H1 (cell line): Measurements from ENCODE around the gene ADAMTS13. TPM values are rescaled to one million over a fixed set of nuclear protein-coding genes. Genes with fewer than 3 reads are reported as not detected.

Source experiments
- CTCF ChIA-PET: fragments of 300-600 bp; sonication (Branson Sonifier 250); formaldehyde crosslinking; loops from one replicate; lab custom pipeline; 2021; ENCODE audit not compliant: partially characterized antibody; lab: Charles Lee
- POLR2A ChIA-PET: fragments of 300-600 bp; sonication (Branson Sonifier 250); formaldehyde crosslinking; loops from one replicate; lab custom pipeline; 2021; ENCODE audit warnings: inconsistent platforms; ENCODE audit not compliant: partially characterized antibody; lab: Charles Lee
- DNase-seq, 2 experiments: peaks; one replicate each; pipeline versions ENCODE4 v3.0.0 to v3.0.0-alpha.2; 2010 to 2022; ENCODE audit warnings: low spot score in 2 of 2, low read depth in 1 of 2, mixed read lengths in 1 of 2
- FAIRE-seq: peaks from 2 replicates; lab custom pipeline; 2011; peaks lifted over from hg19 to GRCh38; lab: Jason Lieb, UNC
- H2AFZ ChIP-seq: 2 replicates; pipeline ENCODE4 v1.8.1; 2012; ENCODE audit warnings: low read length, inconsistent platforms
- H2AK5ac ChIP-seq: 2 replicates; pipeline ENCODE4 v1.6.1; 2013; ENCODE audit warnings: low read depth, low read length
- H2BK120ac ChIP-seq: replicated peaks from 2 replicates; pipeline ENCODE3; 2013; ENCODE audit warnings: low read depth, low read length, inconsistent platforms
- H2BK12ac ChIP-seq: 2 replicates; pipeline ENCODE4 v1.6.1; 2013; ENCODE audit warnings: low read depth, low read length
- H2BK15ac ChIP-seq: 2 replicates; pipeline ENCODE4 v1.6.1; 2013; ENCODE audit warnings: low read length
- H2BK20ac ChIP-seq: 2 replicates; pipeline ENCODE4 v1.6.1; 2013; ENCODE audit warnings: low read length
- H2BK5ac ChIP-seq: 2 replicates; pipeline ENCODE4 v1.6.1; 2013; ENCODE audit warnings: low read depth, low read length
- H3K14ac ChIP-seq: 2 replicates; pipeline ENCODE4 v1.6.1; 2013; ENCODE audit warnings: inconsistent platforms; ENCODE audit not compliant: insufficient read length
- H3K18ac ChIP-seq: 2 replicates; pipeline ENCODE4 v1.6.1; 2013; ENCODE audit warnings: low read length; ENCODE audit errors: extremely low read depth
- H3K23ac ChIP-seq: 2 replicates; pipeline ENCODE4 v1.6.1; 2013; ENCODE audit warnings: inconsistent platforms; ENCODE audit not compliant: insufficient read length
- H3K23me2 ChIP-seq: 2 replicates; pipeline ENCODE4 v1.6.1; 2013; ENCODE audit warnings: low read depth, low read length
- H3K27ac ChIP-seq: 2 replicates; pipeline ENCODE4 v1.6.1; 2011; ENCODE audit warnings: low read depth, low read length, inconsistent platforms
- H3K27me3 ChIP-seq, 4 experiments: replicated peaks in 1 of 4; 1 replicate in 1 of 4; 2 replicates in 3 of 4; pipeline versions ENCODE4 v1.6.1 to v1.8.1; 2011 to 2013; ENCODE audit warnings: low read length in 3 of 4, mild to moderate bottlenecking in 3 of 4, inconsistent platforms in 2 of 4, mixed read lengths in 2 of 4, moderate library complexity in 1 of 4; ENCODE audit not compliant: control insufficient read depth in 3 of 4, insufficient read depth in 3 of 4; ENCODE audit errors: extremely low read depth in 1 of 4
- H3K36me3 ChIP-seq, 4 experiments: 2 replicates each; pipeline versions ENCODE4 v1.6.1 to v1.8.1; 2011 to 2013; ENCODE audit warnings: mild to moderate bottlenecking in 4 of 4, low read length in 3 of 4, moderate library complexity in 2 of 4, control low read depth in 1 of 4, inconsistent platforms in 1 of 4; ENCODE audit not compliant: insufficient read depth in 4 of 4, control insufficient read depth in 2 of 4
- H3K4ac ChIP-seq: replicated peaks from 2 replicates; pipeline ENCODE3; 2013; ENCODE audit warnings: low read length, low read depth, mixed read lengths, inconsistent platforms; ENCODE audit not compliant: insufficient read length
- H3K4me1 ChIP-seq, 4 experiments: replicated peaks in 1 of 4; 1 replicate in 1 of 4; 2 replicates in 3 of 4; pipeline versions ENCODE4 v1.6.1 to v1.8.1; 2011 to 2013; ENCODE audit warnings: low read length in 3 of 4, inconsistent platforms in 2 of 4, mixed read lengths in 1 of 4; ENCODE audit not compliant: insufficient read depth in 4 of 4, control insufficient read depth in 3 of 4
- H3K4me2 ChIP-seq, 2 experiments: 2 replicates each; pipeline versions ENCODE4 v1.6.1 to v1.8.1; 2011 to 2013; ENCODE audit warnings: low read depth in 2 of 2, low read length in 2 of 2, control low read depth in 1 of 2, inconsistent platforms in 1 of 2, mild to moderate bottlenecking in 1 of 2; ENCODE audit not compliant: insufficient read depth in 1 of 2
- H3K4me3 ChIP-seq, 4 experiments: fragments of 200-600, 300-600 bp in 1 of 4; sonication (generic), shearing (Covaris generic), sonication (Bioruptor Twin) in 1 of 4; 2 replicates each; pipeline versions ENCODE4 v1.5.1 to v1.8.1; 2011 to 2016; ENCODE audit warnings: low read length in 4 of 4, low read depth in 3 of 4, control low read depth in 2 of 4, inconsistent platforms in 2 of 4, mild to moderate bottlenecking in 2 of 4, mixed read lengths in 1 of 4, moderate library complexity in 1 of 4; ENCODE audit not compliant: insufficient read depth in 2 of 4; ENCODE audit errors: extremely low read depth in 1 of 4
- H3K56ac ChIP-seq: replicated peaks from 2 replicates; pipeline ENCODE3; 2013; ENCODE audit warnings: low read depth, mild to moderate bottlenecking, mixed read lengths, low read length, inconsistent platforms; ENCODE audit not compliant: insufficient read length
- H3K79me1 ChIP-seq: 2 replicates; pipeline ENCODE4 v1.6.1; 2013; ENCODE audit warnings: low read depth, low read length, control low read depth
- H3K79me2 ChIP-seq, 2 experiments: 2 replicates each; pipeline versions ENCODE4 v1.6.1 to v1.8.1; 2012 to 2013; ENCODE audit warnings: low read length in 2 of 2, mild to moderate bottlenecking in 2 of 2, inconsistent platforms in 1 of 2; ENCODE audit not compliant: insufficient read depth in 2 of 2, control insufficient read depth in 1 of 2
- H3K9ac ChIP-seq, 4 experiments: replicated peaks in 1 of 4; 1 replicate in 1 of 4; 2 replicates in 3 of 4; pipeline versions ENCODE4 v1.6.1 to v1.8.1; 2011 to 2013; ENCODE audit warnings: low read depth in 3 of 4, low read length in 3 of 4, control low read depth in 2 of 4, mild to moderate bottlenecking in 2 of 4, moderate library complexity in 2 of 4, inconsistent platforms in 1 of 4; ENCODE audit errors: extremely low read depth in 1 of 4
- H3K9me3 ChIP-seq, 2 experiments: 2 replicates each; pipeline versions ENCODE4 v1.6.1 to v1.8.1; 2012 to 2013; ENCODE audit warnings: mild to moderate bottlenecking in 2 of 2, moderate library complexity in 2 of 2, control low read depth in 1 of 2, inconsistent platforms in 1 of 2, low read depth in 1 of 2, low read length in 1 of 2, mixed read lengths in 1 of 2; ENCODE audit not compliant: insufficient read depth in 2 of 2
- H4K20me1 ChIP-seq, 2 experiments: replicated peaks in 1 of 2; 2 replicates each; pipeline versions ENCODE3 to v1.8.1; 2011 to 2013; ENCODE audit warnings: inconsistent platforms in 2 of 2, low read length in 2 of 2, mild to moderate bottlenecking in 1 of 2; ENCODE audit not compliant: insufficient read depth in 2 of 2, control insufficient read depth in 1 of 2
- H4K5ac ChIP-seq: 2 replicates; pipeline ENCODE4 v1.6.1; 2013; ENCODE audit warnings: low read length, low read depth, mixed read lengths, inconsistent platforms; ENCODE audit not compliant: insufficient read length
- H4K8ac ChIP-seq: 2 replicates; pipeline ENCODE4 v1.8.0; 2013; ENCODE audit warnings: mild to moderate bottlenecking, moderate library complexity, low read length, inconsistent platforms; ENCODE audit not compliant: insufficient read depth; ENCODE audit errors: extremely low read depth
- H4K91ac ChIP-seq: replicated peaks from 2 replicates; pipeline ENCODE3; 2013; ENCODE audit warnings: low read length, mixed read lengths, inconsistent platforms; ENCODE audit not compliant: insufficient read length
- CBX5 ChIP-seq: fragments of 300-800, 300-1000 bp; sonication (generic); IDR thresholded peaks from 2 replicates; pipeline ENCODE4 v1.7.1; 2016; ENCODE audit warnings: antibody characterized with exemption, low read length, low read depth
- CBX8 ChIP-seq: fragments of 300-800, 300-1000 bp; sonication (generic); IDR thresholded peaks from 2 replicates; pipeline ENCODE4 v1.7.1; 2016; ENCODE audit warnings: low read depth, low read length, borderline replicate concordance
- CEBPB ChIP-seq: IDR thresholded peaks from 2 replicates; pipeline ENCODE4 v1.6.1; 2012; ENCODE audit warnings: low read depth, low read length
- EZH2 ChIP-seq: fragments of 200-600 bp; sonication (generic); IDR thresholded peaks from 2 replicates; pipeline ENCODE4 v1.7.1; 2012; ENCODE audit warnings: low read depth, mild to moderate bottlenecking, moderate library complexity, low read length, inconsistent platforms; ENCODE audit not compliant: severe bottlenecking
- GABPA ChIP-seq: IDR thresholded peaks from 2 replicates; pipeline ENCODE4 v1.6.1; 2011; ENCODE audit warnings: mild to moderate bottlenecking, low read length, moderate library complexity, borderline replicate concordance; ENCODE audit not compliant: insufficient read depth
- NANOG ChIP-seq: IDR thresholded peaks from 2 replicates; pipeline ENCODE4 v1.6.1; 2011; ENCODE audit warnings: low read length, low read depth, mild to moderate bottlenecking, inconsistent platforms; ENCODE audit not compliant: insufficient read depth, poor library complexity, severe bottlenecking
- POLR2AphosphoS5 ChIP-seq: IDR thresholded peaks from 2 replicates; pipeline ENCODE4 v1.6.1; 2011; ENCODE audit warnings: low read depth, low read length
- SIN3A ChIP-seq, 2 experiments: IDR thresholded peaks in 1 of 2; conservative IDR thresholded peaks in 1 of 2; 2 replicates each; pipeline ENCODE4 v1.6.1; 2011 to 2012; ENCODE audit warnings: low read length in 2 of 2, improper control_type of control experiment in 1 of 2, low read depth in 1 of 2, mild to moderate bottlenecking in 1 of 2
- TAF7 ChIP-seq: optimal IDR thresholded peaks from 2 replicates; pipeline ENCODE3; 2011; ENCODE audit warnings: low read depth, mild to moderate bottlenecking, inconsistent platforms, low read length, moderate library complexity, borderline replicate concordance
- WGBS, 2 experiments: shearing (Covaris generic) in 1 of 2; methylation state at CpG; one replicate each; pipeline versions ENCODE4 v1.1.6 to v1.1.7; 2013 to 2015; ENCODE audit warnings: low lambda C conversion rate in 2 of 2, mixed read lengths in 2 of 2, inconsistent platforms in 1 of 2, low coverage in 1 of 2, missing lambda C conversion rate in 1 of 2; ENCODE audit not compliant: insufficient replicate concordance in 2 of 2, insufficient coverage in 1 of 2, insufficient read length in 1 of 2; ENCODE audit errors: extremely low coverage in 1 of 2, missing lambda C conversion rate in 1 of 2; 5-methylcytosine and 5-hydroxymethylcytosine counted together
- polyA plus RNA-seq, 7 experiments: library from polyadenylated mRNA; depleted of rRNA in 3 of 7; stranded (reverse) in 5 of 7; unstranded in 2 of 7; fragments of >200 nt in 5 of 7; fragments of 200-250 nt in 2 of 7; gene quantifications; 1 replicate in 5 of 7; 2 replicates in 1 of 7; 4 replicates in 1 of 7; pipeline versions ENCODE4 v1.2.1 to v1.2.3, GENCODE V29; 2011 to 2013; ENCODE audit warnings: missing spikeins in 2 of 7, mixed read lengths in 2 of 7
- total RNA-seq: library from RNA; stranded (reverse); fragmentation: NEBNext Ultra II Directional; extraction: Animal tissue kit (Norgen Biotek cat#: 25700); gene quantifications from 2 replicates; pipeline ENCODE4 v1.2.1, GENCODE V29; 2021
- TF ChIP-seq, protein P1 (sequence below): IDR thresholded peaks from 2 replicates; pipeline ENCODE4 v1.6.1; 2011; ENCODE audit warnings: low read depth, mild to moderate bottlenecking, low read length; ENCODE audit not compliant: insufficient read depth
- TF ChIP-seq, protein P2 (sequence below): IDR thresholded peaks from 2 replicates; pipeline ENCODE4 v1.6.1; 2012; ENCODE audit warnings: low read length, inconsistent platforms

The ADAMTS13 gene
- total and polyA plus RNA-seq, 2 of the 8 experiments (the other 6 are each of a cell fraction or from before 2014, with no cell fraction given) = 4.4 to 5.8 TPM

DNA sequence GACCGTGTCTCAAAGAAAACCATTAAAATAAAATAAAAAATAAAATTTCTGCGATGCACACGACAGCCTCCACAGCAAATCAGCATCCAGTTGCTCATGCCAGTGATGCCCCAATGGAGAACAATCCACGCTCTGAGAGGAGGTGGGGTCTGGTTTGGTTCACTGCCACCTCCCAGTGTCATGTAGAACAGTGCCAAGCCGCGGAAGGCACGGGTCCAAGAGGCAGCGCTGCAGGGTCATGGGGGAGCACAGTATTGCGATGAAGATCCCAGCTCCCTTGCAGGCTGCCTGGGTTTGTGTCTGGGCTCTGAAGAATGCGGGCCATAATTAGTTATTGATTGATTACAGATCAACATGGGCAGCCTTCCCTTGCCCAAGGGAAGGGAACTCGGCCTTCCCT, 31.5 kb downstream of the ADAMTS13 start:
- 93% methylated on average over 10 of the region's 11 CpGs; no CpG with 5 or more reads in 1 of the 2 experiments for WGBS, 2 experiments
- POLR2A ChIA-PET = interaction anchor here (0.9 to 2.1 kb wide), 6 partner anchors 10 to 103 kb away, joined by 3 to 6 read pairs (median 4); no protein-coding TSS in a partner anchor

More for the DNA sequence above, 31.5 kb downstream of the ADAMTS13 start:
- Histone ChIP-seq H3K4me3 (no peak overlapping the region), H4K5ac (no peak overlapping the region), H3K4ac (no peak overlapping the region), H3K27ac (no peak overlapping the region), H2BK5ac (no peak overlapping the region), H3K27me3 (no peaks in the 10 kb centered on the region; a peak in 2 of 7 replicates), H4K20me1 (peaks cover 0 to 2% of the 10 kb centered on the region in 2 experiments), H2BK120ac (no peak overlapping the region), H3K18ac (no peak overlapping the region), H4K91ac (no peak overlapping the region), H3K36me3 (no peaks in the 10 kb centered on the region), H2AFZ (no peak overlapping the region), H3K79me1 (no peaks in the 10 kb centered on the region), H3K23me2 (no peaks in the 10 kb centered on the region), H2BK12ac (no peak overlapping the region), H4K8ac (no peak overlapping the region), H3K23ac (no peak overlapping the region), H2AK5ac (no peak overlapping the region), H3K9ac (no peak overlapping the region), H3K14ac (no peak overlapping the region), H3K56ac (no peak overlapping the region), H3K79me2 (no peaks in the 10 kb centered on the region), H2BK15ac (no peak overlapping the region), H3K9me3 (no peaks in the 10 kb centered on the region), H3K4me2 (no peak overlapping the region), H3K4me1 (peaks cover 0 to under 1% (median 0%) of the 10 kb centered on the region in 4 experiments; a peak in 1 of 7 replicates), H2BK20ac (no peak overlapping the region)
- DNase-seq = no peak
- no peak for FAIRE-seq
- CTCF ChIA-PET = interaction anchor here (1.0 to 6.9 kb wide), 7 partner anchors 8 to 37 kb away, joined by 3 to 64 read pairs (median 8); partner anchors contain the start of gene SLC2A6
- no peak for TF ChIP-seq CEBPB
- no peak for TF ChIP-seq NANOG
- TF ChIP-seq, protein P1, sequence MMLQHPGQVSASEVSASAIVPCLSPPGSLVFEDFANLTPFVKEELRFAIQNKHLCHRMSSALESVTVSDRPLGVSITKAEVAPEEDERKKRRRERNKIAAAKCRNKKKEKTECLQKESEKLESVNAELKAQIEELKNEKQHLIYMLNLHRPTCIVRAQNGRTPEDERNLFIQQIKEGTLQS = no peak
- no peak for TF ChIP-seq TAF7
- TF ChIP-seq POLR2AphosphoS5 = no peak
- TF ChIP-seq SIN3A (conservative IDR thresholded peaks at IDR 0.05 in 1 of 2, IDR thresholded peaks at IDR 0.05 in 1 of 2; ENCODE audit: low read depth in 1 of 2, low read length in 2 of 2) = no peak
- TF ChIP-seq EZH2 = no peak
- TF ChIP-seq CBX5 = no peak
- TF ChIP-seq CBX8 = no peak
- TF ChIP-seq, protein P2, sequence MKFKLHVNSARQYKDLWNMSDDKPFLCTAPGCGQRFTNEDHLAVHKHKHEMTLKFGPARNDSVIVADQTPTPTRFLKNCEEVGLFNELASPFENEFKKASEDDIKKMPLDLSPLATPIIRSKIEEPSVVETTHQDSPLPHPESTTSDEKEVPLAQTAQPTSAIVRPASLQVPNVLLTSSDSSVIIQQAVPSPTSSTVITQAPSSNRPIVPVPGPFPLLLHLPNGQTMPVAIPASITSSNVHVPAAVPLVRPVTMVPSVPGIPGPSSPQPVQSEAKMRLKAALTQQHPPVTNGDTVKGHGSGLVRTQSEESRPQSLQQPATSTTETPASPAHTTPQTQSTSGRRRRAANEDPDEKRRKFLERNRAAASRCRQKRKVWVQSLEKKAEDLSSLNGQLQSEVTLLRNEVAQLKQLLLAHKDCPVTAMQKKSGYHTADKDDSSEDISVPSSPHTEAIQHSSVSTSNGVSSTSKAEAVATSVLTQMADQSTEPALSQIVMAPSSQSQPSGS = no peak
- no peak for TF ChIP-seq GABPA
